ENCODE results near the gene RAP2A. TPM values are rescaled to one million over a fixed set of nuclear protein-coding genes. Genes with fewer than 3 reads are reported as not detected.

The RAP2A gene
- total and polyA plus RNA-seq, 2 experiments from 2014 or later = 15.1 to 24.3 TPM

- H3K27ac ChIP-seq = peak overlapping the region; percentile 36
- H3K27me3 ChIP-seq = no peaks in the 10 kb centered on the region
- H3K4me3 ChIP-seq = no peak overlapping the region
- H3K4me1 ChIP-seq (ENCODE audit: low read depth) = peaks cover 36% of the 10 kb centered on the region
- TF ChIP-seq CTCF (IDR thresholded peaks at IDR 0.05; ENCODE audit: low read depth, low read length) = no peak
- no peak for DNase-seq (ENCODE audit: low read depth in 1 of 2, low spot score in 1 of 2)
- H3K36me3 ChIP-seq = peaks cover 5% of the 10 kb centered on the region
- H3K9me3 ChIP-seq (ENCODE audit: low read depth) = no peaks in the 10 kb centered on the region
Measured at GRCh38 chr13:97394542-97394941, 39.4 kb upstream of the RAP2A start.

GRCh38 chr13:97395447-97396136 lies 38.4 kb upstream of the RAP2A start:
- no peaks in the 10 kb centered on the region for H3K9me3 ChIP-seq (ENCODE audit: low read depth)
- H3K4me1 ChIP-seq (ENCODE audit: low read depth) = peaks cover 32% of the 10 kb centered on the region
- H3K36me3 ChIP-seq = peaks cover 5% of the 10 kb centered on the region
- DNase-seq (ENCODE audit: low read depth in 1 of 2, low spot score in 1 of 2) = peak in 1 of 2 donors; percentile 40
- H3K27ac ChIP-seq = no peak overlapping the region
- no peak for TF ChIP-seq CTCF (IDR thresholded peaks at IDR 0.05; ENCODE audit: low read depth, low read length)
- H3K27me3 ChIP-seq = no peaks in the 10 kb centered on the region
- no peak overlapping the region for H3K4me3 ChIP-seq

GRCh38 chr13:97397267-97397666 lies 36.7 kb upstream of the RAP2A start:
- peaks cover 15% of the 10 kb centered on the region for H3K4me1 ChIP-seq (ENCODE audit: low read depth)
- H3K4me3 ChIP-seq = no peak overlapping the region
- H3K36me3 ChIP-seq = peaks cover 5% of the 10 kb centered on the region
- DNase-seq (ENCODE audit: low read depth in 1 of 2, low spot score in 1 of 2) = no peak
- H3K9me3 ChIP-seq (ENCODE audit: low read depth) = no peaks in the 10 kb centered on the region
- no peak for TF ChIP-seq CTCF (IDR thresholded peaks at IDR 0.05; ENCODE audit: low read depth, low read length)
- no peak overlapping the region for H3K27ac ChIP-seq
- no peaks in the 10 kb centered on the region for H3K27me3 ChIP-seq

- Histone ChIP-seq H3K4me1 (ENCODE audit: low read depth) (no peaks in the 10 kb centered on the region), H3K4me3 (no peak overlapping the region), H3K27ac (no peak overlapping the region), H3K27me3 (no peaks in the 10 kb centered on the region), H3K36me3 (no peaks in the 10 kb centered on the region), H3K9me3 (ENCODE audit: low read depth) (no peaks in the 10 kb centered on the region)
- TF ChIP-seq CTCF (IDR thresholded peaks at IDR 0.05; ENCODE audit: low read depth, low read length) = no peak
- no peak for DNase-seq (ENCODE audit: low read depth in 1 of 2, low spot score in 1 of 2)
Measured at GRCh38 chr13:97401421-97401820, 32.5 kb upstream of the RAP2A start.

- Histone ChIP-seq H3K4me1 (ENCODE audit: low read depth) (no peaks in the 10 kb centered on the region), H3K9me3 (ENCODE audit: low read depth) (no peaks in the 10 kb centered on the region), H3K4me3 (no peak overlapping the region), H3K36me3 (no peaks in the 10 kb centered on the region), H3K27me3 (no peaks in the 10 kb centered on the region), H3K27ac (no peak overlapping the region)
- no peak for DNase-seq (ENCODE audit: low read depth in 1 of 2, low spot score in 1 of 2)
- no peak for TF ChIP-seq CTCF (IDR thresholded peaks at IDR 0.05; ENCODE audit: low read depth, low read length)
Measured at GRCh38 chr13:97403893-97404750, 29.8 kb upstream of the RAP2A start.
